Urinary bladder (tissue), 4 donors: ENCODE data around the gene FRRS1L. TPM values are rescaled to one million over a fixed set of nuclear protein-coding genes. Genes with fewer than 3 reads are reported as not detected.

Source experiments
- DNase-seq: peaks from one replicate; pipeline ENCODE4 v3.0.0-alpha.2; 2015; ENCODE audit errors: extremely low spot score
- H3K27ac ChIP-seq: one replicate; pipeline ENCODE4 v1.5.1; 2013; ENCODE audit warnings: low read depth, mild to moderate bottlenecking, moderate library complexity
- H3K36me3 ChIP-seq: one replicate; pipeline ENCODE4 v1.6.1; 2013; ENCODE audit warnings: mild to moderate bottlenecking, moderate library complexity; ENCODE audit not compliant: insufficient read depth
- H3K4me1 ChIP-seq: one replicate; pipeline ENCODE4 v1.6.1; 2013; ENCODE audit warnings: mild to moderate bottlenecking, moderate library complexity; ENCODE audit not compliant: insufficient read depth
- H3K4me3 ChIP-seq: one replicate; pipeline ENCODE4 v1.5.1; 2013; ENCODE audit warnings: low read depth, low read length
- WGBS: extraction: QIAGEN DNeasy Blood & Tissue Kit; methylation state at CpG from one replicate; pipeline ENCODE4 v1.1.7; 2013; 5-methylcytosine and 5-hydroxymethylcytosine counted together
- polyA plus RNA-seq: library from polyadenylated mRNA; stranded (reverse); fragments of 200-250 nt; gene quantifications from one replicate; pipeline ENCODE4 v1.2.3, GENCODE V29; 2013
- total RNA-seq: library from RNA; depleted of rRNA; stranded (reverse); fragments of >200 nt; gene quantifications from one replicate; pipeline ENCODE4 v1.2.3, GENCODE V29; 2014
- donor health status: healthy with polysubstance abuse.
- donor health status: healthy.

FRRS1L gene
- total and polyA plus RNA-seq, 2 donors: 0.44 to 7.8 TPM

DNA sequence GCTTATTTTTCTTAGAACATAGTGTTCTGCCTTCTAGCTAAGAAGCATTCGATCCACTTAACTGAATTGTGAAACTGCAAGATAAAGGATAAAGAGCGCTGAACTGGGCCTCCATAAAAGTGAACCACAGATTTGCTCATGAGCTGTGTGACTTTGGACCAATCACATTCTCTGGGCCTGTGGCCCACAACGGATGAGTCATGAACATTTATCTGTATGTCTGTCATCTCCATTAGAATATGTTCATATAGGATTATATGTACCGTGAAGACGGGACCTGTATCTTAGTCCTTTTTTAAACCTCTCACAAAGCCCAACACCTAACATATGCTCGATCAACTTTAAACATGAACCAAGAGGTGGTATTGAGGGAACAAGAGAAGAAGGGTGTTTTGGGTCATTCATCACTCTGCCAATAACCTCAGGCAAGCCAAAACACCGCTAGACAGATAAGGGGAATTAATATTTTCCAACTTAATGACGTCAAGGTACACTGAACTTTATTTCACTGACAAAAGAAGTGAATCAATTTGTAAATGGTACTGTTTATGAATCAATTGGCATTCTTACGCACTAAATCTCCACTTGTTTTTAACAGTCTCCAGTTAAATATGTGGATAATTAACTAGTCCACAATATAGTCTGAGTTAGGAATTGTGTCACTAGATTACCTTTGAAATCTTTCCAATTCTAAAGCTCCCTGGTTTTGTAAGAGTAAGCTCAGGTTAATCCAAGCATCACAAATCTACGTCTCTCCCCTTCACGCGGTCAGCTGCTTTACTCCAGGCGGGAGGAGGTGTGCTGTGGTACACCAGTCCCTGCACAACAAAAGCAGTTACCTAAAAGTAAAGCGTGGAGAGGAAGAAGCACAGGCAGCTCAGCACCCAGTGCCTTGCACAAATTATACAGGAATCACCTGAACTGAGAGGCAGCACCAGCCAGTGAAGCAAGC is 48.9 kb downstream of the FRRS1L start:
- peak overlapping the region; percentile 91 for H3K4me3 ChIP-seq
- no peak for DNase-seq
- 22% methylated on average over 14 of the region's 14 CpGs for WGBS
- no peak overlapping the region for H3K27ac ChIP-seq
- H3K4me1 ChIP-seq: peaks cover 2% of the 10 kb centered on the region
- H3K36me3 ChIP-seq: no peaks in the 10 kb centered on the region

DNA sequence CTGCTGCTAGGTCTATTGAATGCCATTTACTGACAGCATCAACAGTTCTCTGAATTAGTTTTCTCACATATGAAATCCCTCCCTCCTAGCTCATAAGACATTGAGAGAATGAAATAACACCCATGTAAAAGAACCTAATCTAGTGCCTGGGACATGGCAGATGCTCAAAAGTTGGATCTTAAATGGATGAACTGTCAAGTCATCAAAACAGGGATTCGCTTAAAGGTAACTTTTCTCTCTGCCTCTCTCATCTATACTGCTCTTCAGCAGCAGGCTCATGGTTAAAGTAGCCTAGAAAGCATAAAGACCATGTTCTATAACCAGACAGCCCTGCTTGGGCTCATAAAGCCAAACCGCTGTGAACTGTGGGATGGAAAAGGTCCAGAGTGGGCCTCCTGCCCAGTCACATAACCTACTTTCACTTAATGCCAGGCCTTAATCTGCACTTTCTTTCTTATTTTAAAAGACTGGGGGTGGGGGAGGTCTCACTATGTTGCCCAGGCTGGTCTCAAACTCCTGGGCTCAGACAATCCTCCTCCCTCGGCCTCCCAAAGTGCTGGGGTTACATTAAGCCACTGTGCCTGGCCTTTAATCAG is 51.0 kb downstream of the FRRS1L start:
- WGBS: 67% methylated on average over 3 of the region's 3 CpGs
- Histone ChIP-seq H3K4me3 (no peak overlapping the region), H3K4me1 (peaks cover 2% of the 10 kb centered on the region), H3K27ac (no peak overlapping the region), H3K36me3 (no peaks in the 10 kb centered on the region)
- no peak for DNase-seq

DNA sequence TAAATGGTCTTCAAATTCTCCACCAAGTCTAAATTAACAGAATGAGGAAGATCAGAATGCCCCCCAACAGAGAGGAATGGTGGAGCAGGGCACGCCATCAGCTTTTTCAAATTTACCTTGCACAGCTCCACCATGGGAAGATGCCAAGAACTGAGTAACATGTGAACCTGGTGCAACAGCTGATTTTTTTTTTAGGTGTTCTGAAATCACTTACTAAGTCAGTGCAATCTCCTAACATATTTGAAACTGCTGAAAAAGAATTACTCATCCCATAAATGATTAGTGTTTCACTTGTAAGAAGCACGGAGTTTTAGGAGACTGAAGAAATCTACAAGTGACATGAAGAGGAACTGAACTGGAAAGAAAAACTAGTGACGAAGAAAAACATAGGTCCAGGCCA is 52.4 kb downstream of the FRRS1L start:
- Histone ChIP-seq H3K4me3 (no peak overlapping the region), H3K4me1 (peaks cover 2% of the 10 kb centered on the region)

DNA sequence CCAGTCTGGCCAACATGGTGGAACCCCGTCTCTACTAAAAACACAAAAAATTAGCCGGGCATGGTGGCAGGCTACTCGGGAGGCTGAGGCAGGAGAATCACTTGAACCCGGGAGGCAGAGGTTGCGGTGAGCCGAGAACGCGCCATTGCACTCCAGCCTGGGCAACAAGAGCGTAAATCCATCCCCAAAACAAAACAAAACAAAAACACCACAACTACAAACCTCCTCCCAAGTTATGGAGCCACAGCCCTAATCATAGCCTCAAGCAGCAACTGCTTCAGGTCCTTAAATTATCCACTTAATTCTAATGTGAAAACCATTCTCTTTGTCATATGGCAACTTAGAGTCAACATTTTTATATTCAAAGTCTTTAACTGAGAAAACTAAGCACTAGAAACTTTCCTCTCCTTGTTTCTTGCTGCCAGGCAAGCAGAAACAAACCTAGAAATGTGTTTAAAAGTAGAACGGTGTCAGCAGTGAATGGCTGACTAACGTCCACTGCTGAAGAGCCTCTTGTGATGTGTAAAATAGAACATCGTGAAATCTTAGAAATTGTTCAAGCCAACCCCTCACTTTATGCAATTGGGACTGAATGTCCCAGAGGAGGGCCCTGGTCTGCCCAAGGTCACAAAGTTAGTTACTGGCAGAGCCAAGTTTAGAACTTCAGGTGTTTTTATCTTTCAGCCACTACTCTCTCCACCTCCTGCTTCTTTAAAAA is 53.0 kb downstream of the FRRS1L start:
- no peak overlapping the region for H3K4me3 ChIP-seq
- H3K27ac ChIP-seq: no peak overlapping the region
- no peaks in the 10 kb centered on the region for H3K36me3 ChIP-seq
- H3K4me1 ChIP-seq: peaks cover 2% of the 10 kb centered on the region
- WGBS: 87% methylated on average over 12 of the region's 12 CpGs
- no peak for DNase-seq

More for the DNA sequence above, 52.4 kb downstream of the FRRS1L start:
- H3K27ac ChIP-seq: no peak overlapping the region
- DNase-seq: no peak
- 72% methylated on average over 3 of the region's 3 CpGs for WGBS
- no peaks in the 10 kb centered on the region for H3K36me3 ChIP-seq

DNA sequence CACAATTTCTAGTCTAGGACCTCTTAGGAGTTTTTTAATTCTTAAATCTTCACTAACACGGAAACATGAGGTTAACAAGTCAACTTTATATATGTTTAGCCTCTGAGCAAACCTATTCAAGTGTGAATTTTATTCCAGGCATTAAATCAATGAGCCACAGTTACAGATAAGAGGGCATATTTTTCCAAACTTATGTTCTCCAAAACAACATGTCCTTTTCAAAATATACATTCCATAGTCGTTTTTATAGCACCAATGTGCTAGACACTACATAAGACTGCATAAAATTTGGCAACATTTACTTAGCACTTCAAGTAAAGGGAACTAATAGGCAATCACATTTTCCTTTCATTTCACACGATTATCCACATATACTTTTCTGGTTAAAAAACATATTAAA is 53.8 kb downstream of the FRRS1L start:
- 52% methylated on average over 3 of the region's 3 CpGs for WGBS
- no peaks in the 10 kb centered on the region for H3K36me3 ChIP-seq
- no peak overlapping the region for H3K27ac ChIP-seq
- no peak overlapping the region for H3K4me3 ChIP-seq
- H3K4me1 ChIP-seq: peaks cover 2% of the 10 kb centered on the region
- DNase-seq: no peak

DNA sequence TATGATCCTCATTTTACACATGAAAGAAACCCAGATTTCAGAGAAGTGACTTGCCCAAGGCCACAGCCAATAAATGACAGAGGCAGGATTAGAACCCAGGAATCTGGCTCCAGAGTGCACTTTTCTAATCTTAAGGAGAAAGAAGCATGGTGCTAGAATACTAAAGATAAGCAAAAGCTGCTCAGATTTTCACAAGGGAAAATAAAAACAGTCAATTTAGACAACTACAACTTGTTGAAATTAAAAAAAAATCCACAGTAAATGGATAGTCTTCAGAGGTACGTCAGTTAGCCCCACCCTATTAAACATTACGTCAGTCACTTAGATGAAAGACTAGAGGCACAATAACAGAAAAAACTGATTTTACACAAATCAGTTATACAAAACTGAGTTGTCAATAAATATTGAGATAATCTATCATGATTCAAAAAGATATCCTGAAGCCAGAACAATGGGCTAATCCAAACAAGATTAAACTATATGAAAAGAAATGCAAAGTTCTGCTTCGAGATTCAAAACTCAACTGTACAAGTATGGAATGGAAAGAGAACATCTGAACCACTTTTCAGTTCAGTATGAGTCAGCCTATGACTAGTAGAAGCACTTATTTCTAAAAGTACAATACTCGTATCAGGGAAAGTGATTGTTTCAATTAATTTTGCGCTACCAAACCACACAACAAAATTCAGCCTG is 56.6 kb downstream of the FRRS1L start:
- 51% methylated on average over 5 of the region's 5 CpGs for WGBS
- no peak for DNase-seq
- H3K27ac ChIP-seq: no peak overlapping the region
- H3K4me3 ChIP-seq: no peak overlapping the region
- H3K4me1 ChIP-seq: peaks cover 2% of the 10 kb centered on the region
- no peaks in the 10 kb centered on the region for H3K36me3 ChIP-seq

DNA sequence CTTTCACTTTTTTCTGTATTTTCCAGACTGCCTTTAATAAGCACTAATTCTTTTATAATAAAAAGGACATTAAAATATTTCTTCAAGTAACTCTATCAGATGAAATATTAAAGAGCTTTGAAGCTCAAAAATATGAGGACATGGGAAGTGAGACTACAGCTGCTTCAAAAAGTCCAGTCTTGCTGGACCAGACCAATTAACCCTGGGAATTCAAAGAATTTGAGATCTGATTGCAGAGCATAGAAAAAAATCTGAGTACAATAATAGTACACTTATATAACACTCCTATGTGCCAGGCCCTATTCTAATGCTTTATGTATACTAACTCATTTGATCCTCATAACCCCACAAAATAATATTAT is 57.1 kb downstream of the FRRS1L start:
- Histone ChIP-seq H3K27ac (no peak overlapping the region), H3K36me3 (no peaks in the 10 kb centered on the region), H3K4me3 (no peak overlapping the region), H3K4me1 (peaks cover 2% of the 10 kb centered on the region)
- no peak for DNase-seq

DNA sequence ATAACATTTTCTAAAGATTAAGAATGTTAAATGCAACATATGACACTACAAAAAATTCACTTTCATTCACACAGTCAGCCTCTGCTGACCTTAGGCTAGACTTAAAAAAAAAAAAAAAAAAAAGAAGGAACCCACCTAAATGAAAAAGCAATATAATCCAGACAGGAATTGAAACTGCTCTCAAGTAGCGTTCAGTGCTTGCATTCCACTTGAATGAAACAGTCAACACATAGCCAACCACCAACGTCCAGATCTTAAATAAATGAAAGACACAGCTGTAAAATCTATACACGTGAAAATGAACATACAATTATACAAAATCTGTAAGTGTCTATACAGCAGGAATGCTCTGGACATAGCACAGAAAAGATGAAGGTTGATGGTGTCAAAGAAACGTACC is 58.7 kb downstream of the FRRS1L start:
- Histone ChIP-seq H3K36me3 (no peaks in the 10 kb centered on the region), H3K4me1 (no peaks in the 10 kb centered on the region)

DNA sequence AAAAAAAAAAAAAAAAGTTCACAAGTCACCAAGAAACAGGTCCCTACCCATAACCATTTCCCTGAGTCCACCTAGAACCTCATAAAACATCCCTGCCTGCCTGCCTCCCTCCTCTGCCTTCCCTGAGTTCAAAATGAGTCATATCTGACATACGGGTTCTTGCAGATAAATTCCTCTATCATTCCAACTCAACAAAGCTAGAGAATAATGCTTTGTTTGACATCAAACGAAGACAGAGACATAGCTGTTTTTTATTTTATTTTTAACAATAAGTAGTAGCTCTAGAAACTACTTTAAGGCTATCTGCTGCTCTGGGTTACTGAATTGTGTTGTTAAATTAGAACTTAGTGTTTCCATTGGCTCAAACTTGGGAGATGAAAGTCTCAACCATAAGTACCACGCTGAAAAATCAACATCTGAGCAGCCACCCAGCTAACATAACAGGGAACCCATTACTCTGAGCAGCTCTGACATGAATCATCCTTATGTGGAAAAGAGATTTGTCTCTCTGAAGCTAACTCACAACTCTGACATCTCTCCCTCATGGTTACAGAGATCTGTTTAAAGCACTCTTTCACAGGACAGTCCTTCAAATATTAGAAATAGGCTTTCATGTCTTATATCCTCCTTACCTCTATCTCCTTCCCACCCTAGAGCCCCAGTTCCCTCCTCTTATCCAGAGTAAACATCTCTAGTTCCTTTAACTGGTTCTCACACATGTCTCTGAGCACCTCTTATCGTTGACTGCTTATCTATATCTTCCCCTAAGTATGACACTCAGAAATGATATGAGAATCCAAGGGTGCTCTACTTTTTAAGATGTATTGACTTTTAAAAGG is 59.4 kb downstream of the FRRS1L start:
- Histone ChIP-seq H3K36me3 (no peaks in the 10 kb centered on the region), H3K4me1 (no peaks in the 10 kb centered on the region), H3K27ac (no peak overlapping the region), H3K4me3 (no peak overlapping the region)
- 31% methylated on average over 4 of the region's 4 CpGs for WGBS
- no peak for DNase-seq

More for the DNA sequence above, 58.7 kb downstream of the FRRS1L start:
- Histone ChIP-seq H3K4me3 (no peak overlapping the region), H3K27ac (no peak overlapping the region)
- 42% methylated on average over 4 of the region's 4 CpGs for WGBS
- no peak for DNase-seq

DNA sequence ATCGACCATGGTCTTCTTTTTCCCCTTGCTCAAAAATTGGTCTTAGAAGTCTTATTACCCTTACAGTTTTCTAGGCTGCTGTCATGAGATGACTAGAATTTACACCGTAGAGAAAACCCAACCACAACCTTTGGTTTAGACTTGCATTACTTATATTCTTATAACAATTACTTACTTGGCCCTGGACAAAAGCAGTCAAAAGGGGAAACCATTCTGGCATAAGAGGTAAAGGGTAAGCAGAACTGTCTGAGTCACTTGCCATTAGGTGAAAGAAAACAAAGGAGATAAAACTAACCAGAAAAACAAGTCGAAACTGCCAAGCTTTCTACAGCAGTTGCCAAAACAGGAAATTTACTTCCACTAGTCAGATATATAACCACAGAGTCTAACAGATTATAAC is 65.2 kb downstream of the FRRS1L start:
- no peaks in the 10 kb centered on the region for H3K36me3 ChIP-seq
- DNase-seq: no peak
- H3K4me1 ChIP-seq: no peaks in the 10 kb centered on the region
- H3K27ac ChIP-seq: peak overlapping the region; percentile 59
- 43% methylated on average over 3 of the region's 3 CpGs for WGBS
- no peak overlapping the region for H3K4me3 ChIP-seq

DNA sequence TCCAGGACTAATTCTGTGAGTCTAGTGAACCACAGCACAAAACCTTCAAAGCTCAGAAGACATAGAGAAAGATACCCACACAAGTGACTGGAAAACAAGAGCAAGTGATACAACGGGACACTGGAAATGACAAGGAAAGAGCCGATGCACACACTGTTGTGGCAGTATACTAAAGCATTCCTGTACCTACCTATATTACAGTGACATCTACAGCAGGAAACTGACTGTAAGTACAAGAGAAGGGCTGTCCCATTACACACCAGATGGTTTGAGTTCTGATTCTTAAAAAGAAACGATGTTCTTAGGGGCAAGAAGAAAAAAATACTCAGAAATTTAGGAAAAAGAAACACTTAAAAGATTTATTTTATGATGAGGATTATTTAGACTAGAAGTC is 65.8 kb downstream of the FRRS1L start:
- Histone ChIP-seq H3K36me3 (no peaks in the 10 kb centered on the region), H3K4me3 (no peak overlapping the region), H3K27ac (no peak overlapping the region), H3K4me1 (no peaks in the 10 kb centered on the region)
- WGBS: 61% methylated on average over 3 of the region's 3 CpGs
- DNase-seq: no peak

DNA sequence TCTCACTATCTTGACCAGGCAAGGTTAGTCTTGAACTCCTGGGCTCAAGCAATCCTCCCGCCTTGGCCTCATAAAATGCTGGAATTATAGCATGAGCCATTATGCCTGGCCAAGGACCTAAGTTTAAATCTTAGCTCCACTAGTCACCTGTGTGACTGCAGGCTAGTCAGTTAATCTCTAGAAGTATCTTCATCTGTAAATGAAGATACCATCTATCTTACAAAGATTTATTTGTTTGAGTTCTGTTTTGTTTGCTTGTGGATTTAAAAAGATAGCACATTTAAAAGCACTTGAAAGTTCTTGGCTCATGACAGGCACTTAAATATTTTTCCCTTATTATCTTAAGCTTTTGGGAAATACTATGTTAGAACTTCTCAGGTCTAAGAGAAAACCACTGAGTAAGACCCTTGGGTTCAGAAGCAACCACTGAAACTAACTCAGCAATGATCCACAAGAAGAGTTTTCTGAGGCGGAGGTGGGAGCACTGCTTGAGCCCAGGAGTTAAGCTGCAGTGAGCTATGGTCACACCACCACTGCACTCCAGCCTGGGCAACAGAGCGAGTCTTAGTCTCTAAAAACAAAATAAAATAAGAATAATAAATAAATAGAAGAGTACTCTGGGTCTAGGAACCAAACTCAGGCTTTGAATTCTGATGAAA is 66.4 kb downstream of the FRRS1L start:
- no peaks in the 10 kb centered on the region for H3K36me3 ChIP-seq
- H3K4me1 ChIP-seq: no peaks in the 10 kb centered on the region
- WGBS: 89% methylated on average over 3 of the region's 3 CpGs
- no peak overlapping the region for H3K27ac ChIP-seq
- H3K4me3 ChIP-seq: no peak overlapping the region
- no peak for DNase-seq
